Heart left ventricle (tissue), 16 donors: Measurements from ENCODE around the gene XNDC1N. TPM values are rescaled to one million over a fixed set of nuclear protein-coding genes. Genes with fewer than 3 reads are reported as not detected.
"Not testable (repeated sequence)": the region's sequence is repeated elsewhere in the genome, so short reads cannot be mapped to it uniquely, and the experiment has no call there.

ENCODE experiments used
- ATAC-seq, 4 donors: fragments of 200-7000 bp; cut with Tn5 transposase; one replicate each; pipeline ENCODE4 v1.9.1; 2020 to 2022; ENCODE audit warnings: moderate library complexity in 4 of 4, mild to moderate bottlenecking in 3 of 4, moderate number of reproducible peaks in 1 of 4
- DNase-seq, 5 donors: peaks; one replicate each; pipeline ENCODE4 v3.0.0-alpha.2; 2020
- H3K27ac ChIP-seq, 12 donors: fragments of 200-600 bp; sonication (generic) in 4 of 12; one replicate each; pipeline versions ENCODE4 v1.5.0 to v1.8.0; 2016 to 2022; ENCODE audit warnings: mild to moderate bottlenecking in 2 of 12
- H3K27me3 ChIP-seq, 9 donors: fragments of 200-600 bp; sonication (generic) in 2 of 9; one replicate each; pipeline versions ENCODE4 v1.5.1 to v1.8.0; 2016 to 2022; ENCODE audit warnings: mild to moderate bottlenecking in 3 of 9
- H3K36me3 ChIP-seq, 9 donors: fragments of 200-600 bp; sonication (generic) in 2 of 9; one replicate each; pipeline versions ENCODE4 v1.5.0 to v1.8.0; 2018 to 2022; ENCODE audit warnings: mild to moderate bottlenecking in 2 of 9
- H3K4me1 ChIP-seq, 12 donors: fragments of 200-600 bp; sonication (generic) in 4 of 12; one replicate each; pipeline versions ENCODE4 v1.5.0 to v1.8.0; 2016 to 2022; ENCODE audit warnings: mild to moderate bottlenecking in 3 of 12
- H3K4me3 ChIP-seq, 12 donors: fragments of 200-600 bp; sonication (generic) in 4 of 12; one replicate each; pipeline versions ENCODE4 v1.5.0 to v1.8.0; 2017 to 2022; ENCODE audit warnings: mild to moderate bottlenecking in 9 of 12, moderate library complexity in 4 of 12
- H3K9me3 ChIP-seq, 12 donors: fragments of 200-600 bp; sonication (generic) in 4 of 12; one replicate each; pipeline versions ENCODE4 v1.5.0 to v1.8.0; 2016 to 2022; ENCODE audit warnings: mild to moderate bottlenecking in 1 of 12
- CTCF ChIP-seq, 12 donors: fragments of 200-600 bp; sonication (generic) in 4 of 12; IDR thresholded peaks; one replicate each; pipeline versions ENCODE4 v1.5.0 to v1.8.0; 2018 to 2022; ENCODE audit warnings: antibody characterized with exemption in 12 of 12, mild to moderate bottlenecking in 5 of 12
- WGBS, 4 donors: extraction: QIAGEN DNeasy Blood & Tissue Kit in 2 of 4; methylation state at CpG; one replicate each; pipeline versions ENCODE4 v1.1.5 to v1.1.7; 2013 to 2018; 5-methylcytosine and 5-hydroxymethylcytosine counted together
- intact Hi-C, 10 donors: fragments of 100-400 bp; cut with DNase I; formaldehyde crosslinking; loops; one replicate each; pipeline versions ENCODE4 v1.11.1 to v1.14.2; 2022
- polyA plus RNA-seq, 2 donors: library from polyadenylated mRNA; stranded (reverse); fragments of 200-250 nt; gene quantifications; one replicate each; pipeline ENCODE4 v1.2.3, GENCODE V29; 2013
- total RNA-seq, 9 donors: library from RNA; depleted of rRNA in 2 of 9; stranded (reverse); fragments of >200 nt in 2 of 9; fragmentation: NEBNext Ultra II Directional in 3 of 9; extraction: Animal tissue kit (Norgen Biotek cat#: 25700) in 3 of 9; gene quantifications; one replicate each; pipeline versions ENCODE4 v1.1.0 to v1.2.4, GENCODE V29; 2016 to 2023
- donor health status: ischemic (EF 13 %, LVEDD 7.1; RV severe dilation, severe dysfunction).
- donor health status: healthy with polysubstance abuse.
- donor health status: DM: no; HTN: yes; CAD: no.
- donor health status: DM: no; HTN: no; CAD: no.
- donor health status: ischemic (EF 25% LVEDD 6.9; RV normal size, moderate dysfunction).
- donor health status: ischemic (EF 25% LVEDD 5.7; RV mildly dilated, moderate dysfunction).
- donor health status: healthy.
- donor health status: DM: yes; HTN: yes; CAD: no.
- donor health status: ischemic (EF 35%, LVEDD 5.7; RV mildly dilated, moderate dysfunction).
- donor health status: nonischemic (EF 11% LVEDD 7.7; RV severe dilation, severe dysfunction).
- donor health status: DM: yes; HTN: yes; CAD: no.
- donor health status: PGD.
- donor health status: ischemic (EF 29% LVEDD 5.4; RV normal size, mild dysfunction).
- donor health status: nonischemic (EF 23%, LVEDD 6.1; RV moderate dilation, normal function).

XNDC1N gene
- total and polyA plus RNA-seq, 11 donors = 0.95 to 5.3 (median 2.6) TPM; not detected in 1

GRCh38 chr11:71895961-71896360, 32.4 kb downstream of the XNDC1N start:
- no peak for DNase-seq

GRCh38 chr11:71889181-71889872, 39.1 kb downstream of the XNDC1N start:
- intact Hi-C loops, H3K36me3 ChIP-seq, H3K27ac ChIP-seq, DNase-seq, ATAC-seq, H3K4me1 ChIP-seq, H3K4me3 ChIP-seq, H3K9me3 ChIP-seq, H3K27me3 ChIP-seq: not testable (repeated sequence)
- 91 to 95% (median 92%) methylated on average over 14 of the region's 14 CpGs for WGBS, 4 donors

More at GRCh38 chr11:71895961-71896360, 32.4 kb downstream of the XNDC1N start:
- Histone ChIP-seq H3K36me3 (no peaks in the 10 kb centered on the region), H3K27me3 (no peaks in the 10 kb centered on the region), H3K27ac (no peak overlapping the region), H3K4me1 (no peaks in the 10 kb centered on the region), H3K4me3 (no peak overlapping the region), H3K9me3 (no peaks in the 10 kb centered on the region)
- intact Hi-C loops = no loop called here
- WGBS, 4 donors = 89 to 98% (median 96%) methylated on average over 12 of the region's 12 CpGs
- ATAC-seq = no peak
- no peak for TF ChIP-seq CTCF (IDR thresholded peaks at IDR 0.05)

- ATAC-seq, H3K27me3 ChIP-seq, DNase-seq, H3K27ac ChIP-seq, H3K36me3 ChIP-seq, H3K4me3 ChIP-seq, H3K9me3 ChIP-seq, intact Hi-C loops, H3K4me1 ChIP-seq: not testable (repeated sequence)
- 92 to 94% (median 93%) methylated on average over 12 to 14 of the region's 14 CpGs for WGBS, 4 donors
Observed at GRCh38 chr11:71888335-71889010, 39.9 kb downstream of the XNDC1N start.

GRCh38 chr11:71885806-71886205, 42.6 kb downstream of the XNDC1N start:
- H3K27ac ChIP-seq, H3K4me3 ChIP-seq, H3K4me1 ChIP-seq, H3K9me3 ChIP-seq, intact Hi-C loops, H3K36me3 ChIP-seq, DNase-seq, H3K27me3 ChIP-seq, ATAC-seq: not testable (repeated sequence)
- 97 to 98% (median 97%) methylated on average over 12 of the region's 12 CpGs for WGBS, 4 donors

Other genes with a start within 250 kb of the XNDC1N start
- not detected for gene DEFB108B, start 95.4 kb downstream of the XNDC1N start, total RNA-seq
- not detected for gene DEFB108B, start 95.4 kb downstream of the XNDC1N start, polyA plus RNA-seq
- gene DEFB131B, start 50.1 kb downstream of the XNDC1N start, total RNA-seq = not detected
- not detected for gene DEFB131B, start 50.1 kb downstream of the XNDC1N start, polyA plus RNA-seq
- gene RNF121, start 452 bp upstream of the XNDC1N start, total RNA-seq = 10 to 100 TPM; 15.4 to 28.2 (median 22.0) TPM
- gene RNF121, start 452 bp upstream of the XNDC1N start, polyA plus RNA-seq = 10 to 100 TPM in 1 of 2 donors, 1 to 10 TPM in 1; 8.0 to 45.3 TPM
- 10 to 100 TPM in 2 of 9 donors, 1 to 10 TPM in 7; 1.1 to 86.5 (median 5.1) TPM for gene IL18BP, start 70.3 kb upstream of the XNDC1N start, total RNA-seq
- 1 to 10 TPM; 4.1 to 4.4 TPM for gene IL18BP, start 70.3 kb upstream of the XNDC1N start, polyA plus RNA-seq
- 100 to 1,000 TPM in 5 of 9 donors, 10 to 100 TPM in 4; 62.7 to 193 (median 101) TPM for gene NUMA1, start 151.9 kb upstream of the XNDC1N start, total RNA-seq
- 100 to 1,000 TPM in 1 of 2 donors, 10 to 100 TPM in 1; 83.9 to 142 TPM for gene NUMA1, start 151.9 kb upstream of the XNDC1N start, polyA plus RNA-seq
- gene LRRC51, start 152.3 kb upstream of the XNDC1N start, total RNA-seq = 1 to 10 TPM; 2.0 to 8.3 (median 4.5) TPM
- gene LRRC51, start 152.3 kb upstream of the XNDC1N start, polyA plus RNA-seq = 1 to 10 TPM; 3.0 to 9.3 TPM
- 100 to 1,000 TPM in 2 of 9 donors, 10 to 100 TPM in 7; 68.7 to 119 (median 84.8) TPM for gene LAMTOR1, start 174.7 kb upstream of the XNDC1N start, total RNA-seq
- gene LAMTOR1, start 174.7 kb upstream of the XNDC1N start, polyA plus RNA-seq = 100 to 1,000 TPM in 1 of 2 donors, 10 to 100 TPM in 1; 80.3 to 159 TPM
- under 1 TPM in 1 of 9 donors, not detected in 8; 0.23 TPM for gene TOMT, start 177.3 kb upstream of the XNDC1N start, total RNA-seq
- not detected for gene TOMT, start 177.3 kb upstream of the XNDC1N start, polyA plus RNA-seq
- gene ANAPC15, start 184.1 kb upstream of the XNDC1N start, total RNA-seq = 10 to 100 TPM; 35.6 to 48.7 (median 40.1) TPM
- 10 to 100 TPM; 37.4 to 82.7 TPM for gene ANAPC15, start 184.1 kb upstream of the XNDC1N start, polyA plus RNA-seq
- gene FOLR3, start 207.1 kb upstream of the XNDC1N start, total RNA-seq = 1 to 10 TPM in 1 of 9 donors, under 1 TPM in 2, not detected in 6; 0.79 to 1.1 (median 0.90) TPM
- gene FOLR3, start 207.1 kb upstream of the XNDC1N start, polyA plus RNA-seq = under 1 TPM in 1 of 2 donors, not detected in 1; 0.43 TPM